GM23248 (cell line): ENCODE measurements around the gene ANGPTL5. TPM values are rescaled to one million over a fixed set of nuclear protein-coding genes. Genes with fewer than 3 reads are reported as not detected.

Source experiments
- DNase-seq: peaks from one replicate; pipeline ENCODE4 v3.0.0-alpha.2; 2015
- H2AFZ ChIP-seq: fragments of 200-600 bp; sonication (generic); 2 replicates; pipeline ENCODE4 v1.6.1; 2016; ENCODE audit warnings: antibody characterized with exemption
- H3F3A ChIP-seq: fragments of 200-600 bp; sonication (generic); 2 replicates; pipeline ENCODE4 v1.6.1; 2016; ENCODE audit warnings: mild to moderate bottlenecking, antibody characterized with exemption, mixed run types; ENCODE audit not compliant: insufficient read depth
- H3K27ac ChIP-seq: fragments of 200-600 bp; sonication (generic); 2 replicates; pipeline ENCODE4 v1.5.1; 2016; ENCODE audit warnings: mild to moderate bottlenecking
- H3K27me3 ChIP-seq: fragments of 200-600 bp; sonication (generic); replicated peaks from 2 replicates; pipeline ENCODE4 v1.6.1; 2016; ENCODE audit warnings: mild to moderate bottlenecking; ENCODE audit not compliant: insufficient read depth
- H3K36me3 ChIP-seq: fragments of 200-600 bp; sonication (generic); 2 replicates; pipeline ENCODE4 v1.6.1; 2016; ENCODE audit warnings: low read depth, mild to moderate bottlenecking
- H3K4me1 ChIP-seq: fragments of 200-600 bp; sonication (generic); 2 replicates; pipeline ENCODE4 v1.6.1; 2016; ENCODE audit warnings: mild to moderate bottlenecking; ENCODE audit not compliant: insufficient read depth
- H3K4me2 ChIP-seq: fragments of 200-600 bp; sonication (generic); one replicate; pipeline ENCODE4 v1.6.1; 2016; ENCODE audit warnings: mild to moderate bottlenecking; ENCODE audit not compliant: unreplicated experiment
- H3K4me3 ChIP-seq: fragments of 200-600 bp; sonication (generic); 2 replicates; pipeline ENCODE4 v1.5.1; 2016; ENCODE audit warnings: mild to moderate bottlenecking
- H3K79me2 ChIP-seq: fragments of 200-600 bp; sonication (generic); 2 replicates; pipeline ENCODE4 v1.6.1; 2016; ENCODE audit warnings: mild to moderate bottlenecking; ENCODE audit not compliant: insufficient read depth
- H3K9ac ChIP-seq: fragments of 200-600 bp; sonication (generic); 2 replicates; pipeline ENCODE4 v1.6.1; 2016; ENCODE audit warnings: mild to moderate bottlenecking
- H3K9me2 ChIP-seq: fragments of 200-600 bp; sonication (generic); 2 replicates; pipeline ENCODE4 v1.6.1; 2016; ENCODE audit warnings: mixed run types, mild to moderate bottlenecking, moderate library complexity; ENCODE audit not compliant: insufficient read depth
- H3K9me3 ChIP-seq: fragments of 200-600 bp; sonication (generic); one replicate; pipeline ENCODE4 v1.6.1; 2017; ENCODE audit warnings: low read depth
- H4K20me1 ChIP-seq: fragments of 200-600 bp; sonication (generic); 2 replicates; pipeline ENCODE4 v1.6.0; 2016; ENCODE audit not compliant: insufficient read depth
- EZH2 ChIP-seq: fragments of 200-600 bp; sonication (generic); IDR thresholded peaks from 2 replicates; pipeline ENCODE4 v1.6.1; 2018; ENCODE audit warnings: antibody characterized with exemption, mild to moderate bottlenecking; ENCODE audit not compliant: insufficient read depth, poor library complexity, severe bottlenecking
- EZH2phosphoT487 ChIP-seq: fragments of 200-600 bp; sonication (generic); IDR thresholded peaks from 2 replicates; pipeline ENCODE4 v1.6.1; 2018; ENCODE audit warnings: antibody characterized with exemption, moderate library complexity, mild to moderate bottlenecking, low read depth; ENCODE audit not compliant: insufficient read depth
- WGBS, 2 experiments: methylation state at CpG; one replicate each; pipeline ENCODE4 v1.1.6; 2015 to 2017; ENCODE audit warnings: low lambda C conversion rate in 2 of 2, low coverage in 1 of 2; ENCODE audit errors: missing lambda C conversion rate in 2 of 2; 5-methylcytosine and 5-hydroxymethylcytosine counted together
- in situ Hi-C: fragments of 300-500 bp; cut with MboI; formaldehyde crosslinking; loops from 2 replicates; pipeline ENCODE4 v1.15.0; 2020
- polyA plus RNA-seq: library from polyadenylated mRNA; unstranded; fragments of >200 nt; fragmentation: Nextera tagmentation; extraction: Ambion mirVana; gene quantifications from 2 replicates; pipeline ENCODE4 v1.2.1, GENCODE V29; 2016
- total RNA-seq: library from RNA; depleted of rRNA; stranded (reverse); fragments of >200 nt; shearing (Covaris generic); gene quantifications from 2 replicates; pipeline ENCODE4 v1.2.3, GENCODE V29; 2014

Gene ANGPTL5
- total and polyA plus RNA-seq, 2 experiments from 2014 or later, result 0.15 TPM; not detected in 1

GRCh38 chr11:101885631-101886030 lies 30.7 kb downstream of the ANGPTL5 start:
- Histone ChIP-seq H4K20me1 (no peaks in the 10 kb centered on the region), H3K9me2 (no peaks in the 10 kb centered on the region), H3K4me2 (no peak overlapping the region), H3K9ac (no peak overlapping the region), H3K9me3 (no peaks in the 10 kb centered on the region), H2AFZ (no peak overlapping the region), H3K4me3 (no peak overlapping the region), H3K79me2 (no peaks in the 10 kb centered on the region), H3K4me1 (peaks cover 9% of the 10 kb centered on the region), H3K27me3 (no peaks in the 10 kb centered on the region), H3K27ac (no peak overlapping the region), H3K36me3 (no peaks in the 10 kb centered on the region), H3F3A (peaks cover 7% of the 10 kb centered on the region; the same call in 1 of the 2 replicates)
- 30 to 34% methylated on average over 4 of the region's 4 CpGs for WGBS, 2 experiments
- in situ Hi-C loops, result no loop called here
- DNase-seq, result no peak
- TF ChIP-seq EZH2 (no peak), EZH2phosphoT487 (no peak)

DNA sequence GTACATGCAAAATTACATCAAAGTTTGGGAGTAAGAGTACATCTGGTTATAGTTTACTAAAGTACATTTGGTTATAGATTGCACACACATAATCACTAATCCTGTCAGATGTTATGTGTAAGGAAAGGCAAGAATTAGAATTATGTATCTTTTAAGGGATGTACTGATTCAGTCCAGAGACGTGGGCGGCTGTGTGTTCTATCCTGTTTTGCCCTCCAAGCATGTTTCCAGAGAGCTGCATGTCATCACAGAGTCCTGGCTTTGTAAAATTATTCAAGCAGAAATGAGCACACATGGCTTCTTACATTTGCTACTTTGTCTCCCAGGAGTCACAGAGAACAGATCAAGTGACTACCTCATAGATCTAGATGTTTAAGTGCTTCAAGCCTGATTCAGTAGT lies 34.7 kb downstream of the ANGPTL5 start:
- H3F3A ChIP-seq, result peaks cover 7% of the 10 kb centered on the region; the same call in 1 of the 2 replicates
- H3K4me3 ChIP-seq, result no peak overlapping the region

GRCh38 chr11:101880222-101880621 lies 36.1 kb downstream of the ANGPTL5 start:
- in situ Hi-C loops, result no loop called here
- Histone ChIP-seq H3K9me3 (no peaks in the 10 kb centered on the region), H3K9me2 (no peaks in the 10 kb centered on the region), H3K27ac (no peak overlapping the region), H3K4me1 (peaks cover 21% of the 10 kb centered on the region), H2AFZ (peak overlapping the region; percentile 67), H3K9ac (no peak overlapping the region), H4K20me1 (no peaks in the 10 kb centered on the region), H3K4me3 (no peak overlapping the region), H3K4me2 (no peak overlapping the region), H3F3A (peaks cover 7% of the 10 kb centered on the region; the same call in 1 of the 2 replicates), H3K27me3 (no peaks in the 10 kb centered on the region), H3K79me2 (no peaks in the 10 kb centered on the region), H3K36me3 (no peaks in the 10 kb centered on the region)
- TF ChIP-seq EZH2, result no peak
- no peak for TF ChIP-seq EZH2phosphoT487
- 90 to 93% methylated on average over 4 of the region's 4 CpGs for WGBS, 2 experiments
- peak; percentile 67 for DNase-seq

More for the DNA sequence above, 34.7 kb downstream of the ANGPTL5 start:
- H2AFZ ChIP-seq, result peak overlapping the region; percentile 16; the same call in 1 of the 2 replicates
- H4K20me1 ChIP-seq, result no peaks in the 10 kb centered on the region
- peak; percentile 51 for DNase-seq
- no peak overlapping the region for H3K4me2 ChIP-seq
- no peak overlapping the region for H3K27ac ChIP-seq
- H3K79me2 ChIP-seq, result no peaks in the 10 kb centered on the region
- H3K27me3 ChIP-seq, result no peaks in the 10 kb centered on the region
- peaks cover 21% of the 10 kb centered on the region for H3K4me1 ChIP-seq
- 15 to 20% methylated on average over 2 of the region's 2 CpGs for WGBS, 2 experiments
- H3K9me3 ChIP-seq, result no peaks in the 10 kb centered on the region
- no peaks in the 10 kb centered on the region for H3K36me3 ChIP-seq
- TF ChIP-seq EZH2phosphoT487 (no peak), EZH2 (no peak)
- in situ Hi-C loops, result no loop called here
- H3K9me2 ChIP-seq, result no peaks in the 10 kb centered on the region
- H3K9ac ChIP-seq, result no peak overlapping the region

- in situ Hi-C loops, result no loop called here
- Histone ChIP-seq H3K27ac (no peak overlapping the region), H3K9ac (no peak overlapping the region), H3F3A (peaks cover 22% of the 10 kb centered on the region), H3K9me2 (no peaks in the 10 kb centered on the region), H4K20me1 (no peaks in the 10 kb centered on the region), H2AFZ (no peak overlapping the region), H3K9me3 (no peaks in the 10 kb centered on the region), H3K4me3 (no peak overlapping the region), H3K4me2 (peak overlapping the region; percentile 26), H3K27me3 (no peaks in the 10 kb centered on the region), H3K4me1 (peaks cover 30% of the 10 kb centered on the region), H3K79me2 (no peaks in the 10 kb centered on the region), H3K36me3 (no peaks in the 10 kb centered on the region)
- whole genome bisulfite sequencing, 2 experiments, result 82 to 86% methylated on average over 6 of the region's 6 CpGs
- no peak for TF ChIP-seq EZH2
- DNase-seq, result peak; percentile 15
Measured at GRCh38 chr11:101872171-101872882, 44.0 kb downstream of the ANGPTL5 start.
